HTR-8/SVneo (cell line): ENCODE measurements around the gene TFAP2C.

Experiments used
- DNase-seq: peaks from one replicate; pipeline ENCODE4 v3.0.0; 2011; ENCODE audit warnings: low spot score, mixed read lengths; ENCODE audit not compliant: insufficient read length
- FAIRE-seq: peaks from 2 replicates; lab custom pipeline; 2011; peaks lifted over from hg19 to GRCh38; lab: Jason Lieb, UNC

TFAP2C gene

GRCh38 chr20:56628873-56629463 is at the start of gene TFAP2C:
Gene TFAP2C, plus strand, starts transcription at chr20:56629306. Its CDS starts 239 bp downstream, at chr20:56629545.
- DNase-seq: peak; percentile 98
- peak; percentile 98 for FAIRE-seq

GRCh38 chr20:56580226-56580625 is 48.9 kb upstream of the TFAP2C start:
- no peak for DNase-seq
- no peak for FAIRE-seq

GRCh38 chr20:56581701-56582100 is 47.4 kb upstream of the TFAP2C start:
- DNase-seq (no peak), FAIRE-seq (peak; percentile 36)

- FAIRE-seq (peak; percentile 60), DNase-seq (no peak)
Observed at GRCh38 chr20:56582542-56582941, 46.6 kb upstream of the TFAP2C start.

GRCh38 chr20:56584916-56585315 is 44.2 kb upstream of the TFAP2C start:
- DNase-seq: no peak

GRCh38 chr20:56587307-56588041 is 41.6 kb upstream of the TFAP2C start:
- peak; percentile 23 for FAIRE-seq
- no peak for DNase-seq

More at GRCh38 chr20:56584916-56585315, 44.2 kb upstream of the TFAP2C start:
- FAIRE-seq: no peak

- DNase-seq: no peak
- no peak for FAIRE-seq
Observed at GRCh38 chr20:56588996-56589395, 40.1 kb upstream of the TFAP2C start.

GRCh38 chr20:56589633-56590032 is 39.5 kb upstream of the TFAP2C start:
- FAIRE-seq (no peak), DNase-seq (no peak)

GRCh38 chr20:56590888-56591287 is 38.2 kb upstream of the TFAP2C start:
- no peak for FAIRE-seq
- no peak for DNase-seq

- DNase-seq (no peak), FAIRE-seq (no peak)
Observed at GRCh38 chr20:56592211-56592610, 36.9 kb upstream of the TFAP2C start.

GRCh38 chr20:56592817-56593216 is 36.3 kb upstream of the TFAP2C start:
- DNase-seq (no peak), FAIRE-seq (peak; percentile 49)

GRCh38 chr20:56595746-56596475 is 33.2 kb upstream of the TFAP2C start:
- DNase-seq: no peak
- no peak for FAIRE-seq

GRCh38 chr20:56601166-56601565 is 27.9 kb upstream of the TFAP2C start:
- FAIRE-seq: no peak
- no peak for DNase-seq

GRCh38 chr20:56604673-56605072 is 24.4 kb upstream of the TFAP2C start:
- FAIRE-seq (peak; percentile 4), DNase-seq (no peak)

- no peak for DNase-seq
- FAIRE-seq: peak; percentile 86
Observed at GRCh38 chr20:56605261-56605996, 23.7 kb upstream of the TFAP2C start.

- FAIRE-seq: peak; percentile 52
Observed at GRCh38 chr20:56606174-56606945, 22.7 kb upstream of the TFAP2C start.

GRCh38 chr20:56607061-56607704 is 21.9 kb upstream of the TFAP2C start:
- no peak for DNase-seq
- FAIRE-seq: peak; percentile 59

More at GRCh38 chr20:56606174-56606945, 22.7 kb upstream of the TFAP2C start:
- no peak for DNase-seq

- no peak for FAIRE-seq
Observed at GRCh38 chr20:56608376-56608775, 20.7 kb upstream of the TFAP2C start.

GRCh38 chr20:56609321-56609720 is 19.8 kb upstream of the TFAP2C start:
- no peak for DNase-seq
- peak; percentile 65 for FAIRE-seq

More at GRCh38 chr20:56608376-56608775, 20.7 kb upstream of the TFAP2C start:
- no peak for DNase-seq
